K562 (cell line): ENCODE measurements around the gene UBAP2.

Experiments
- CHD2 ChIP-seq: IDR thresholded peaks from 2 replicates; pipeline ENCODE4 v1.6.1; 2011; ENCODE audit warnings: low read depth, low read length
- CTCF ChIP-seq, 3 experiments: IDR thresholded peaks in 2 of 3; conservative IDR thresholded peaks in 1 of 3; 2 replicates each; pipeline ENCODE4 v1.5.1; 2011 to 2012; ENCODE audit warnings: low read length in 3 of 3, mild to moderate bottlenecking in 3 of 3, control low read depth in 2 of 3, improper control_type of control experiment in 1 of 3, inconsistent platforms in 1 of 3, low read depth in 1 of 3, mixed read lengths in 1 of 3, moderate library complexity in 1 of 3; ENCODE audit not compliant: insufficient read depth in 2 of 3
- E2F1 ChIP-seq: sonication (generic); formaldehyde crosslinking; IDR thresholded peaks from 2 replicates; pipeline ENCODE4 v1.8.1; 2023; ENCODE audit warnings: mild to moderate bottlenecking, missing genetic modification reagents, moderate library complexity
- EGR1 ChIP-seq: fragments of 450-650 bp; conservative IDR thresholded peaks from 2 replicates; pipeline ENCODE4 v1.6.1; 2017; ENCODE audit warnings: mild to moderate bottlenecking
- EP300 ChIP-seq: IDR thresholded peaks from 2 replicates; pipeline ENCODE4 v1.6.1; 2012; ENCODE audit warnings: low read length, improper control_type of control experiment
- EZH2 ChIP-seq: IDR thresholded peaks from 2 replicates; pipeline ENCODE4 v1.6.1; 2012; ENCODE audit warnings: low read depth, mild to moderate bottlenecking, inconsistent platforms, low read length, borderline replicate concordance
- L3MBTL2 ChIP-seq: fragments of 450-650 bp; IDR thresholded peaks from 2 replicates; pipeline ENCODE4 v1.6.1; 2016; ENCODE audit warnings: mild to moderate bottlenecking, moderate library complexity
- POLR2AphosphoS5 ChIP-seq: IDR thresholded peaks from 2 replicates; pipeline ENCODE4 v1.6.1; 2011; ENCODE audit warnings: mild to moderate bottlenecking, low read depth, low read length, moderate library complexity; ENCODE audit not compliant: control insufficient read depth, insufficient read depth
- REST ChIP-seq, 2 experiments: fragments of 450-650 bp; formaldehyde crosslinking in 1 of 2; IDR thresholded peaks; 2 replicates each; pipeline versions ENCODE4 v1.4.0 to v1.6.1; 2014 to 2020; ENCODE audit warnings: mild to moderate bottlenecking in 2 of 2, borderline replicate concordance in 1 of 2, low read depth in 1 of 2
- THAP12 ChIP-seq: fragments of 250-450 bp; sonication (Bioruptor Pico); IDR thresholded peaks from 2 replicates; pipeline ENCODE4 v1.9.0; 2021; ENCODE audit warnings: mild to moderate bottlenecking, inconsistent platforms
- TOE1 ChIP-seq, 2 experiments: fragments of 450-650 bp in 1 of 2; sonication (generic) in 1 of 2; formaldehyde crosslinking in 1 of 2; IDR thresholded peaks; 2 replicates each; pipeline versions ENCODE4 v1.7.1 to v1.8.0; 2016 to 2022; ENCODE audit warnings: borderline replicate concordance in 2 of 2, mild to moderate bottlenecking in 2 of 2, antibody characterized with exemption in 1 of 2, inconsistent platforms in 1 of 2, low read depth in 1 of 2, missing genetic modification reagents in 1 of 2, moderate library complexity in 1 of 2
- ZNF316 ChIP-seq: fragments of 450-650 bp; IDR thresholded peaks from 2 replicates; pipeline ENCODE4 v1.6.1; 2016
- ZNF512 ChIP-seq: IDR thresholded peaks from 2 replicates; pipeline ENCODE4 v1.6.1; 2016; ENCODE audit warnings: missing genetic modification characterization, missing compliant biosample characterization

GRCh38 chr9:34032631-34033030 is 16.1 kb downstream of the UBAP2 start:
- TF ChIP-seq E2F1 (CRISPR knock-in tag) (no peak), L3MBTL2 (no peak), CHD2 (no peak), ZNF512 (tag) (no peak), THAP12 (no peak), TOE1 (IDR thresholded peaks at IDR 0.05; ENCODE audit: borderline replicate concordance) (no peak), TOE1 (CRISPR knock-in tag; IDR thresholded peaks at IDR 0.05; ENCODE audit: borderline replicate concordance, low read depth) (no peak), REST (IDR thresholded peaks at IDR 0.05; ENCODE audit: borderline replicate concordance) (no peak), REST (CRISPR knock-in tag; IDR thresholded peaks at IDR 0.05; ENCODE audit: low read depth) (no peak), POLR2AphosphoS5 (no peak), CTCF (IDR thresholded peaks at IDR 0.05 in 2 of 3, conservative IDR thresholded peaks at IDR 0.05 in 1 of 3; ENCODE audit: insufficient read depth in 2 of 3, low read depth in 1 of 3, low read length in 3 of 3) (no peak), ZNF316 (no peak), EGR1 (no peak), EP300 (no peak), EZH2 (no peak)
